ENCODE results near the gene SLC25A48. TPM values are rescaled to one million over a fixed set of nuclear protein-coding genes. Genes with fewer than 3 reads are reported as not detected.

Gene SLC25A48
- total RNA-seq, 1 donor from 2014 or later, result not detected

DNA sequence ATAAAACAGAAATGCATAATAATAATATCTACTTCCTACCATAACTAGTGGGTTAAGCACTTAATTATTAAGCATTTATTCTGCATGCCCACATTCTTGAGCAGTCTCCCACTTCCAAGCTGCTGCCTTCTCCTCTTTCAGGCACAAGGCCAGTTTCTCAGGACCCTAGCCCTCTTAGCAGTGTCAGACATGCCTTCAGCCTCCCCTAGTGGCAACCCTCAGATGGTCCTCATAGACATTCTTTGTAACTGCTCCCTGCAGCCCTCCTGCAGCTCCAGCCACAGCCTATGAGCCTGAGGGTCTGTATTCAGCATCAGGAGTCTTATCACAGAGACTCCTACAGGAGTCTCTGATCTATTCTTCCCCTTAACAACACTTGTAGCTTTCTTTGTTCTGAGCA is 57.3 kb downstream of the SLC25A48 start:
- H3K4me3 ChIP-seq (ENCODE audit: low read depth, low read length), result no peak overlapping the region
- no peak for DNase-seq (ENCODE audit: low read depth)
- TF ChIP-seq, protein P1, sequence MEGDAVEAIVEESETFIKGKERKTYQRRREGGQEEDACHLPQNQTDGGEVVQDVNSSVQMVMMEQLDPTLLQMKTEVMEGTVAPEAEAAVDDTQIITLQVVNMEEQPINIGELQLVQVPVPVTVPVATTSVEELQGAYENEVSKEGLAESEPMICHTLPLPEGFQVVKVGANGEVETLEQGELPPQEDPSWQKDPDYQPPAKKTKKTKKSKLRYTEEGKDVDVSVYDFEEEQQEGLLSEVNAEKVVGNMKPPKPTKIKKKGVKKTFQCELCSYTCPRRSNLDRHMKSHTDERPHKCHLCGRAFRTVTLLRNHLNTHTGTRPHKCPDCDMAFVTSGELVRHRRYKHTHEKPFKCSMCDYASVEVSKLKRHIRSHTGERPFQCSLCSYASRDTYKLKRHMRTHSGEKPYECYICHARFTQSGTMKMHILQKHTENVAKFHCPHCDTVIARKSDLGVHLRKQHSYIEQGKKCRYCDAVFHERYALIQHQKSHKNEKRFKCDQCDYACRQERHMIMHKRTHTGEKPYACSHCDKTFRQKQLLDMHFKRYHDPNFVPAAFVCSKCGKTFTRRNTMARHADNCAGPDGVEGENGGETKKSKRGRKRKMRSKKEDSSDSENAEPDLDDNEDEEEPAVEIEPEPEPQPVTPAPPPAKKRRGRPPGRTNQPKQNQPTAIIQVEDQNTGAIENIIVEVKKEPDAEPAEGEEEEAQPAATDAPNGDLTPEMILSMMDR (conservative IDR thresholded peaks at IDR 0.05; ENCODE audit: low read depth, low read length), result peak; percentile 38

- TF ChIP-seq, protein P1 (conservative IDR thresholded peaks at IDR 0.05; ENCODE audit: low read depth, low read length), result no peak
- no peak for DNase-seq (ENCODE audit: low read depth)
- no peak overlapping the region for H3K4me3 ChIP-seq (ENCODE audit: low read depth, low read length)
These were observed 59.8 kb downstream of the SLC25A48 start for GRCh38 chr5:135894276-135894675.

- no peak for DNase-seq (ENCODE audit: low read depth)
- H3K4me3 ChIP-seq (ENCODE audit: low read depth, low read length), result no peak overlapping the region
These were observed 60.3 kb downstream of the SLC25A48 start for GRCh38 chr5:135894789-135895188.

GRCh38 chr5:135895474-135896006 is 61.1 kb downstream of the SLC25A48 start, which contains the start of gene IL9:
Gene IL9 (minus strand): TSS chr5:135895841. CDS start chr5:135895816, 25 bp downstream.
- DNase-seq (ENCODE audit: low read depth), result no peak
- no peak within 1 kb of the TSS for H3K4me3 ChIP-seq (ENCODE audit: low read depth, low read length)
- TF ChIP-seq, protein P1 (conservative IDR thresholded peaks at IDR 0.05; ENCODE audit: low read depth, low read length), result peak; percentile 11

More at GRCh38 chr5:135894789-135895188, 60.3 kb downstream of the SLC25A48 start:
- TF ChIP-seq, protein P1 (conservative IDR thresholded peaks at IDR 0.05; ENCODE audit: low read depth, low read length), result no peak

GRCh38 chr5:135898651-135899050 is 64.2 kb downstream of the SLC25A48 start:
- H3K4me3 ChIP-seq (ENCODE audit: low read depth, low read length), result no peak overlapping the region
- TF ChIP-seq, protein P1 (conservative IDR thresholded peaks at IDR 0.05; ENCODE audit: low read depth, low read length), result no peak
- DNase-seq (ENCODE audit: low read depth), result no peak

DNA sequence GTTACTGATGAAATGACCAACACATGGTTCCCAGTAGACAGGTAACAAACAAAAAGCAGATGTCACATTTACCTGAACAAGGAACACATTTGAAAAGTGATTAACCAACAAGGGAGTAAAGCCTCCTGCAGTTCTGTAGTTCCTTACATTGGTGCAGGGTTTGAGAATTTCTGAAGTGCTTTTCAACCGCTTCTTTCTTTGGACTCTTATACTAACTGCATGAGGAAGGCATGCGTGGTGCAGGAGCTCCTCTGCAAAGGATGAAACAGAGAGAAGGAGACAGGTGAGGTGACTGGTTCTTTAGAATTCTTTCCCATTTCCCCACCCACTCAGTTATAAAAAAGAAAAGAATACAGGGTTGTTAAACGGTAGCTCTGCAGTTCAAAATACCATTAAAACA is 65.8 kb downstream of the SLC25A48 start:
- no peak for DNase-seq (ENCODE audit: low read depth)
- TF ChIP-seq, protein P1 (conservative IDR thresholded peaks at IDR 0.05; ENCODE audit: low read depth, low read length), result no peak
- no peak overlapping the region for H3K4me3 ChIP-seq (ENCODE audit: low read depth, low read length)

GRCh38 chr5:135901633-135902032 is 67.2 kb downstream of the SLC25A48 start:
- no peak for DNase-seq (ENCODE audit: low read depth)
- H3K4me3 ChIP-seq (ENCODE audit: low read depth, low read length), result no peak overlapping the region
- TF ChIP-seq, protein P1 (conservative IDR thresholded peaks at IDR 0.05; ENCODE audit: low read depth, low read length), result no peak

Data from epithelial cell of proximal tubule (primary cell).